ENCODE measurements around the gene PPP6R1. TPM values are rescaled to one million over a fixed set of nuclear protein-coding genes. Genes with fewer than 3 reads are reported as not detected.

PPP6R1 gene
- total and polyA plus RNA-seq, 2 of the 13 experiments (the other 11 are each of a cell fraction or from before 2014, with no cell fraction given), result 25.8 to 54.0 TPM

DNA sequence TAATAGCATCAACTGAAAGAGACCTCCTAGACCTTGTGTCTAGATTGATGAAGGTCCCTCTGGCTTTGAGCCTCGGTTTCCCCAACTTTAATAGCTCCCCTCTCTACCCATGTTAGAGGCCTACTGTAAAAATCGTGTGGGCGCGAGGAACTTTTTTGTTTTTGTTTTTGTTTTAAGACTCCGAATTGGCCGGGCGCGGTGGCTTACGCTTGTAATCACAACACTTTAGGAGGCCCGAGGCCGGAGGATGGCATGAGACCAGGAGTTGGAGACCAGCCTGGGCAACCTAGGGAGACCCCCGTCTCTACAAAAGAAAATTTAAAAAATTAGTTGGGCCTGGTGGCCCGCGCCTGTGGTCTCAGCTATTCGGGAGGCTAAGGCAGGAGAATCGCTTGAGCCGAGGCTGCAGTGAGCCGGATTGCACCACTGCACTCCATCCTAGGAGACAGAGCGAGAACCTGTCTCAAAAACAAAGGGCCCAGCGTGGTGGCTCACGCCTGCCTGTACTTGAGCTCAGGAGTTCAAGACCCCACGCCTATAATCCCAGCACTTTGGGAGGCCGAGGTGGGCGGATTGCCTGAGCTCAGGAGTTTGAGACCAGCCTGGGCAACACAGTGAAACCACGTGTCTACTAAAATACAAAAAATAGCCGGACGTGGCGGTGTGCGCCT, 858 bp upstream of the PPP6R1 start (continued):
- TF ChIP-seq, protein P1, sequence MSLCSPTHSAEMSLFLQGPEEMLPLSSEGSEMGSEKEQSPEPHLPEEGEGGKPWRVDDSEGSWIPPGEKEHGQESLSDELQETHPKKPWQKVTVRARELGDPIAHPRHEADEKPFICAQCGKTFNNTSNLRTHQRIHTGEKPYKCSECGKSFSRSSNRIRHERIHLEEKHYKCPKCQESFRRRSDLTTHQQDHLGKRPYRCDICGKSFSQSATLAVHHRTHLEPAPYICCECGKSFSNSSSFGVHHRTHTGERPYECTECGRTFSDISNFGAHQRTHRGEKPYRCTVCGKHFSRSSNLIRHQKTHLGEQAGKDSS (CRISPR knock-in tag; IDR thresholded peaks at IDR 0.05; ENCODE audit: borderline replicate concordance, low read depth), result no peak
- TF ChIP-seq, protein P2, sequence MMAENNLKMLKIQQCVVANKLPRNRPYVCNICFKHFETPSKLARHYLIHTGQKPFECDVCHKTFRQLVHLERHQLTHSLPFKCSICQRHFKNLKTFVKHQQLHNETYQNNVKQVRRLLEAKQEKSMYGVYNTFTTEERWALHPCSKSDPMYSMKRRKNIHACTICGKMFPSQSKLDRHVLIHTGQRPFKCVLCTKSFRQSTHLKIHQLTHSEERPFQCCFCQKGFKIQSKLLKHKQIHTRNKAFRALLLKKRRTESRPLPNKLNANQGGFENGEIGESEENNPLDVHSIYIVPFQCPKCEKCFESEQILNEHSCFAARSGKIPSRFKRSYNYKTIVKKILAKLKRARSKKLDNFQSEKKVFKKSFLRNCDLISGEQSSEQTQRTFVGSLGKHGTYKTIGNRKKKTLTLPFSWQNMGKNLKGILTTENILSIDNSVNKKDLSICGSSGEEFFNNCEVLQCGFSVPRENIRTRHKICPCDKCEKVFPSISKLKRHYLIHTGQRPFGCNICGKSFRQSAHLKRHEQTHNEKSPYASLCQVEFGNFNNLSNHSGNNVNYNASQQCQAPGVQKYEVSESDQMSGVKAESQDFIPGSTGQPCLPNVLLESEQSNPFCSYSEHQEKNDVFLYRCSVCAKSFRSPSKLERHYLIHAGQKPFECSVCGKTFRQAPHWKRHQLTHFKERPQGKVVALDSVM (CRISPR knock-in tag; IDR thresholded peaks at IDR 0.05), result peak; percentile 89
- TF ChIP-seq ZFP1 (CRISPR knock-in tag; IDR thresholded peaks at IDR 0.05) (peak; percentile 16; the same call in 1 of the 2 replicates), TEAD3 (CRISPR knock-in tag; optimal IDR thresholded peaks at IDR 0.05; ENCODE audit: borderline replicate concordance) (no peak), ZNF878 (CRISPR knock-in tag; IDR thresholded peaks at IDR 0.05) (peak; percentile 36; the same call in 1 of the 2 replicates), ARHGAP35 (CRISPR knock-in tag; IDR thresholded peaks at IDR 0.05; ENCODE audit: borderline replicate concordance) (no peak), PHF21A (CRISPR knock-in tag; IDR thresholded peaks at IDR 0.05) (no peak), MEF2D (CRISPR knock-in tag; IDR thresholded peaks at IDR 0.05) (0 out of 2 replicates have a peak, but pooled peaks have one; percentile 8), ZNF101 (CRISPR knock-in tag; IDR thresholded peaks at IDR 0.05; ENCODE audit: borderline replicate concordance, low read depth) (no peak)
- TF ChIP-seq, protein P3, sequence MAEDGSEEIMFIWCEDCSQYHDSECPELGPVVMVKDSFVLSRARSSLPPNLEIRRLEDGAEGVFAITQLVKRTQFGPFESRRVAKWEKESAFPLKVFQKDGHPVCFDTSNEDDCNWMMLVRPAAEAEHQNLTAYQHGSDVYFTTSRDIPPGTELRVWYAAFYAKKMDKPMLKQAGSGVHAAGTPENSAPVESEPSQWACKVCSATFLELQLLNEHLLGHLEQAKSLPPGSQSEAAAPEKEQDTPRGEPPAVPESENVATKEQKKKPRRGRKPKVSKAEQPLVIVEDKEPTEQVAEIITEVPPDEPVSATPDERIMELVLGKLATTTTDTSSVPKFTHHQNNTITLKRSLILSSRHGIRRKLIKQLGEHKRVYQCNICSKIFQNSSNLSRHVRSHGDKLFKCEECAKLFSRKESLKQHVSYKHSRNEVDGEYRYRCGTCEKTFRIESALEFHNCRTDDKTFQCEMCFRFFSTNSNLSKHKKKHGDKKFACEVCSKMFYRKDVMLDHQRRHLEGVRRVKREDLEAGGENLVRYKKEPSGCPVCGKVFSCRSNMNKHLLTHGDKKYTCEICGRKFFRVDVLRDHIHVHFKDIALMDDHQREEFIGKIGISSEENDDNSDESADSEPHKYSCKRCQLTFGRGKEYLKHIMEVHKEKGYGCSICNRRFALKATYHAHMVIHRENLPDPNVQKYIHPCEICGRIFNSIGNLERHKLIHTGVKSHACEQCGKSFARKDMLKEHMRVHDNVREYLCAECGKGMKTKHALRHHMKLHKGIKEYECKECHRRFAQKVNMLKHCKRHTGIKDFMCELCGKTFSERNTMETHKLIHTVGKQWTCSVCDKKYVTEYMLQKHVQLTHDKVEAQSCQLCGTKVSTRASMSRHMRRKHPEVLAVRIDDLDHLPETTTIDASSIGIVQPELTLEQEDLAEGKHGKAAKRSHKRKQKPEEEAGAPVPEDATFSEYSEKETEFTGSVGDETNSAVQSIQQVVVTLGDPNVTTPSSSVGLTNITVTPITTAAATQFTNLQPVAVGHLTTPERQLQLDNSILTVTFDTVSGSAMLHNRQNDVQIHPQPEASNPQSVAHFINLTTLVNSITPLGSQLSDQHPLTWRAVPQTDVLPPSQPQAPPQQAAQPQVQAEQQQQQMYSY (CRISPR knock-in tag; IDR thresholded peaks at IDR 0.05), result 0 out of 2 replicates have a peak, but pooled peaks have one; percentile 54
- TF ChIP-seq, protein P4, sequence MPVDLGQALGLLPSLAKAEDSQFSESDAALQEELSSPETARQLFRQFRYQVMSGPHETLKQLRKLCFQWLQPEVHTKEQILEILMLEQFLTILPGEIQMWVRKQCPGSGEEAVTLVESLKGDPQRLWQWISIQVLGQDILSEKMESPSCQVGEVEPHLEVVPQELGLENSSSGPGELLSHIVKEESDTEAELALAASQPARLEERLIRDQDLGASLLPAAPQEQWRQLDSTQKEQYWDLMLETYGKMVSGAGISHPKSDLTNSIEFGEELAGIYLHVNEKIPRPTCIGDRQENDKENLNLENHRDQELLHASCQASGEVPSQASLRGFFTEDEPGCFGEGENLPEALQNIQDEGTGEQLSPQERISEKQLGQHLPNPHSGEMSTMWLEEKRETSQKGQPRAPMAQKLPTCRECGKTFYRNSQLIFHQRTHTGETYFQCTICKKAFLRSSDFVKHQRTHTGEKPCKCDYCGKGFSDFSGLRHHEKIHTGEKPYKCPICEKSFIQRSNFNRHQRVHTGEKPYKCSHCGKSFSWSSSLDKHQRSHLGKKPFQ (CRISPR knock-in tag; IDR thresholded peaks at IDR 0.05; ENCODE audit: insufficient replicate concordance), result peak; percentile 67
- TF ChIP-seq, protein P5, sequence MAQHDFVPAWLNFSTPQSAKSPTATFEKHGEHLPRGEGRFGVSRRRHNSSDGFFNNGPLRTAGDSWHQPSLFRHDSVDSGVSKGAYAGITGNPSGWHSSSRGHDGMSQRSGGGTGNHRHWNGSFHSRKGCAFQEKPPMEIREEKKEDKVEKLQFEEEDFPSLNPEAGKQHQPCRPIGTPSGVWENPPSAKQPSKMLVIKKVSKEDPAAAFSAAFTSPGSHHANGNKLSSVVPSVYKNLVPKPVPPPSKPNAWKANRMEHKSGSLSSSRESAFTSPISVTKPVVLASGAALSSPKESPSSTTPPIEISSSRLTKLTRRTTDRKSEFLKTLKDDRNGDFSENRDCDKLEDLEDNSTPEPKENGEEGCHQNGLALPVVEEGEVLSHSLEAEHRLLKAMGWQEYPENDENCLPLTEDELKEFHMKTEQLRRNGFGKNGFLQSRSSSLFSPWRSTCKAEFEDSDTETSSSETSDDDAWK (CRISPR knock-in tag; IDR thresholded peaks at IDR 0.05), result no peak
- TF ChIP-seq, protein P6, sequence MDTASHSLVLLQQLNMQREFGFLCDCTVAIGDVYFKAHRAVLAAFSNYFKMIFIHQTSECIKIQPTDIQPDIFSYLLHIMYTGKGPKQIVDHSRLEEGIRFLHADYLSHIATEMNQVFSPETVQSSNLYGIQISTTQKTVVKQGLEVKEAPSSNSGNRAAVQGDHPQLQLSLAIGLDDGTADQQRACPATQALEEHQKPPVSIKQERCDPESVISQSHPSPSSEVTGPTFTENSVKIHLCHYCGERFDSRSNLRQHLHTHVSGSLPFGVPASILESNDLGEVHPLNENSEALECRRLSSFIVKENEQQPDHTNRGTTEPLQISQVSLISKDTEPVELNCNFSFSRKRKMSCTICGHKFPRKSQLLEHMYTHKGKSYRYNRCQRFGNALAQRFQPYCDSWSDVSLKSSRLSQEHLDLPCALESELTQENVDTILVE (CRISPR knock-in tag; IDR thresholded peaks at IDR 0.05), result no peak
- TF ChIP-seq, protein P7, sequence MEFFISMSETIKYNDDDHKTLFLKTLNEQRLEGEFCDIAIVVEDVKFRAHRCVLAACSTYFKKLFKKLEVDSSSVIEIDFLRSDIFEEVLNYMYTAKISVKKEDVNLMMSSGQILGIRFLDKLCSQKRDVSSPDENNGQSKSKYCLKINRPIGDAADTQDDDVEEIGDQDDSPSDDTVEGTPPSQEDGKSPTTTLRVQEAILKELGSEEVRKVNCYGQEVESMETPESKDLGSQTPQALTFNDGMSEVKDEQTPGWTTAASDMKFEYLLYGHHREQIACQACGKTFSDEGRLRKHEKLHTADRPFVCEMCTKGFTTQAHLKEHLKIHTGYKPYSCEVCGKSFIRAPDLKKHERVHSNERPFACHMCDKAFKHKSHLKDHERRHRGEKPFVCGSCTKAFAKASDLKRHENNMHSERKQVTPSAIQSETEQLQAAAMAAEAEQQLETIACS (CRISPR knock-in tag; IDR thresholded peaks at IDR 0.05), result no peak
- TF ChIP-seq, protein P8, sequence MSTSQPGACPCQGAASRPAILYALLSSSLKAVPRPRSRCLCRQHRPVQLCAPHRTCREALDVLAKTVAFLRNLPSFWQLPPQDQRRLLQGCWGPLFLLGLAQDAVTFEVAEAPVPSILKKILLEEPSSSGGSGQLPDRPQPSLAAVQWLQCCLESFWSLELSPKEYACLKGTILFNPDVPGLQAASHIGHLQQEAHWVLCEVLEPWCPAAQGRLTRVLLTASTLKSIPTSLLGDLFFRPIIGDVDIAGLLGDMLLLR (CRISPR knock-in tag; IDR thresholded peaks at IDR 0.05), result no peak; the same call in 1 of the 2 replicates
